Measurements from ENCODE around the gene CASP7. TPM values are rescaled to one million over a fixed set of nuclear protein-coding genes. Genes with fewer than 3 reads are reported as not detected.

CASP7 gene
- total and polyA plus RNA-seq, 2 of the 8 experiments (the other 6 are each of a cell fraction or from before 2014, with no cell fraction given) = 2.3 to 4.1 TPM

- DNase-seq (ENCODE audit: low read depth in 1 of 2, low spot score in 2 of 2) (no peak), FAIRE-seq (no peak)
- H3K79me2 ChIP-seq (ENCODE audit: control insufficient read depth in 1 of 2, insufficient read depth in 2 of 2, low read length in 2 of 2) = peaks cover 0 to 7% of the 10 kb centered on the region in 2 experiments; a peak in 1 of 4 replicates
- POLR2A ChIA-PET (ENCODE audit: partially characterized antibody) = no interaction called here
- peaks cover 0 to 2% of the 10 kb centered on the region in 2 experiments for H4K20me1 ChIP-seq (replicated peaks in 1 of 2; ENCODE audit: control insufficient read depth in 1 of 2, insufficient read depth in 2 of 2, low read length in 2 of 2)
- H3K36me3 ChIP-seq (ENCODE audit: control insufficient read depth in 2 of 4, insufficient read depth in 4 of 4, low read length in 3 of 4) = no peaks in the 10 kb centered on the region; a peak in 1 of 8 replicates
- CTCF ChIA-PET (ENCODE audit: partially characterized antibody) = interaction anchor here (1.1 to 2.5 kb wide), 2 partner anchors 19 to 55 kb away, joined by 3 to 8 read pairs; no protein-coding TSS in a partner anchor
- H3K18ac ChIP-seq (ENCODE audit: extremely low read depth, low read length) = no peak overlapping the region
- H2BK20ac ChIP-seq (ENCODE audit: low read length) = no peak overlapping the region
- H3K23ac ChIP-seq (ENCODE audit: insufficient read length) = no peak overlapping the region
- no peak overlapping the region for H4K5ac ChIP-seq (ENCODE audit: insufficient read length, low read depth, low read length)
- no peak overlapping the region for H3K14ac ChIP-seq (ENCODE audit: insufficient read length)
- H3K27me3 ChIP-seq (replicated peaks in 1 of 4; ENCODE audit: control insufficient read depth in 3 of 4, extremely low read depth in 1 of 4, insufficient read depth in 3 of 4, low read length in 3 of 4) = peaks cover 0 to under 1% (median under 1%) of the 10 kb centered on the region in 4 experiments; a peak in 1 of 7 replicates
- H3K4me3 ChIP-seq (ENCODE audit: extremely low read depth in 1 of 4, insufficient read depth in 2 of 4, low read depth in 3 of 4, low read length in 4 of 4) = no peak overlapping the region
- WGBS, 2 experiments (ENCODE audit: extremely low coverage in 1 of 2, insufficient coverage in 1 of 2, insufficient read length in 1 of 2, insufficient replicate concordance in 2 of 2, low coverage in 1 of 2, low lambda C conversion rate in 2 of 2, missing lambda C conversion rate in 1 of 2) = 85% methylated on average over 3 of the region's 3 CpGs; no CpG with 5 or more reads in 1 of the 2 experiments
- no peak overlapping the region for H2AFZ ChIP-seq (ENCODE audit: low read length)
- no peak overlapping the region for H2BK5ac ChIP-seq (ENCODE audit: low read depth, low read length)
- peaks cover 0 to 4% (median 0%) of the 10 kb centered on the region in 4 experiments; a peak in 1 of 7 replicates for H3K4me1 ChIP-seq (replicated peaks in 1 of 4; ENCODE audit: control insufficient read depth in 3 of 4, insufficient read depth in 4 of 4, low read length in 3 of 4)
- no peak overlapping the region for H4K91ac ChIP-seq (replicated peaks; ENCODE audit: insufficient read length, low read length)
- H3K27ac ChIP-seq (ENCODE audit: low read depth, low read length) = no peak overlapping the region
- H3K9ac ChIP-seq (replicated peaks in 1 of 4; ENCODE audit: extremely low read depth in 1 of 4, low read depth in 3 of 4, low read length in 3 of 4) = no peak overlapping the region
- no peak overlapping the region for H2BK12ac ChIP-seq (ENCODE audit: low read depth, low read length)
- H2BK15ac ChIP-seq (ENCODE audit: low read length) = no peak overlapping the region
- H2BK120ac ChIP-seq (replicated peaks; ENCODE audit: low read depth, low read length) = no peak overlapping the region
- no peaks in the 10 kb centered on the region for H3K79me1 ChIP-seq (ENCODE audit: low read depth, low read length)
- H3K56ac ChIP-seq (replicated peaks; ENCODE audit: insufficient read length, low read depth, low read length) = no peak overlapping the region
- peaks cover 3 to 4% of the 10 kb centered on the region in 2 experiments; a peak in 3 of 4 replicates for H3K9me3 ChIP-seq (ENCODE audit: insufficient read depth in 2 of 2, low read depth in 1 of 2, low read length in 1 of 2)
- H4K8ac ChIP-seq (ENCODE audit: extremely low read depth, insufficient read depth, low read length) = no peak overlapping the region
- no peak overlapping the region for H3K4me2 ChIP-seq (ENCODE audit: insufficient read depth in 1 of 2, low read depth in 2 of 2, low read length in 2 of 2)
- H3K23me2 ChIP-seq (ENCODE audit: low read depth, low read length) = no peaks in the 10 kb centered on the region
- no peak overlapping the region for H2AK5ac ChIP-seq (ENCODE audit: low read depth, low read length)
- H3K4ac ChIP-seq (replicated peaks; ENCODE audit: insufficient read length, low read depth, low read length) = no peak overlapping the region
- TF ChIP-seq TAF1 (IDR thresholded peaks at IDR 0.05; ENCODE audit: low read depth, low read length) (no peak), HDAC2 (IDR thresholded peaks at IDR 0.05; ENCODE audit: borderline replicate concordance in 1 of 2, low read depth in 2 of 2, low read length in 2 of 2) (no peak), NANOG (IDR thresholded peaks at IDR 0.05; ENCODE audit: insufficient read depth, low read depth, low read length, poor library complexity, severe bottlenecking) (no peak), MAFK (IDR thresholded peaks at IDR 0.05; ENCODE audit: low read depth, low read length) (no peak), MAX (IDR thresholded peaks at IDR 0.05) (no peak)
Observed at GRCh38 chr10:113686028-113686427, 6.3 kb downstream of the CASP7 start.
